ENCODE data around the gene PEAK1. TPM values are rescaled to one million over a fixed set of nuclear protein-coding genes. Genes with fewer than 3 reads are reported as not detected.

The PEAK1 gene
- total RNA-seq, 1 donor = 133 TPM

- DNase-seq (ENCODE audit: insufficient read length, low spot score, missing footprints) = peak; percentile 81
- Histone ChIP-seq H3K4me1 (ENCODE audit: insufficient read depth, low read length) (peaks cover 23% of the 10 kb centered on the region), H3K4me3 (ENCODE audit: insufficient read depth, low read length) (peak overlapping the region; percentile 82), H2AFZ (ENCODE audit: low read length) (peak overlapping the region; percentile 17), H3K4me2 (ENCODE audit: insufficient read depth, low read length) (peak overlapping the region; percentile 87), H3K9me3 (ENCODE audit: low read depth, low read length) (no peaks in the 10 kb centered on the region), H3K79me2 (ENCODE audit: insufficient read depth, low read length) (peaks cover 49% of the 10 kb centered on the region), H3K36me3 (ENCODE audit: insufficient read depth, low read length) (no peaks in the 10 kb centered on the region), H4K20me1 (ENCODE audit: insufficient read depth, low read length) (peaks cover 27% of the 10 kb centered on the region), H3K27me3 (ENCODE audit: insufficient read depth, low read length) (peaks cover 12% of the 10 kb centered on the region), H3K27ac (ENCODE audit: low read depth, low read length) (peak overlapping the region; percentile 46)
- TF ChIP-seq CTCF (IDR thresholded peaks at IDR 0.05; ENCODE audit: extremely low read depth, low read depth, low read length) = no peak
Measured at GRCh38 chr15:77070180-77070494, 349.8 kb downstream of the PEAK1 start.

GRCh38 chr15:77069521-77070121, 350.3 kb downstream of the PEAK1 start:
- Histone ChIP-seq H3K9me3 (ENCODE audit: low read depth, low read length) (no peaks in the 10 kb centered on the region), H4K20me1 (ENCODE audit: insufficient read depth, low read length) (peaks cover 27% of the 10 kb centered on the region), H3K27ac (ENCODE audit: low read depth, low read length) (peak overlapping the region; percentile 46), H3K4me3 (ENCODE audit: insufficient read depth, low read length) (peak overlapping the region; percentile 82), H3K27me3 (ENCODE audit: insufficient read depth, low read length) (peaks cover 10% of the 10 kb centered on the region), H3K4me2 (ENCODE audit: insufficient read depth, low read length) (peak overlapping the region; percentile 87), H3K36me3 (ENCODE audit: insufficient read depth, low read length) (no peaks in the 10 kb centered on the region), H3K4me1 (ENCODE audit: insufficient read depth, low read length) (peaks cover 28% of the 10 kb centered on the region), H3K79me2 (ENCODE audit: insufficient read depth, low read length) (peaks cover 55% of the 10 kb centered on the region), H2AFZ (ENCODE audit: low read length) (no peak overlapping the region)
- peak; percentile 86 for DNase-seq (ENCODE audit: insufficient read length, low spot score, missing footprints)
- TF ChIP-seq CTCF (IDR thresholded peaks at IDR 0.05; ENCODE audit: extremely low read depth, low read depth, low read length) = no peak

GRCh38 chr15:77068633-77069032, 351.3 kb downstream of the PEAK1 start:
- no peak for TF ChIP-seq CTCF (IDR thresholded peaks at IDR 0.05; ENCODE audit: extremely low read depth, low read depth, low read length)
- Histone ChIP-seq H3K27me3 (ENCODE audit: insufficient read depth, low read length) (peaks cover under 1% of the 10 kb centered on the region), H2AFZ (ENCODE audit: low read length) (no peak overlapping the region), H3K4me2 (ENCODE audit: insufficient read depth, low read length) (no peak overlapping the region), H3K27ac (ENCODE audit: low read depth, low read length) (no peak overlapping the region), H3K79me2 (ENCODE audit: insufficient read depth, low read length) (peaks cover 64% of the 10 kb centered on the region), H3K4me1 (ENCODE audit: insufficient read depth, low read length) (peaks cover 34% of the 10 kb centered on the region), H4K20me1 (ENCODE audit: insufficient read depth, low read length) (peaks cover 30% of the 10 kb centered on the region), H3K4me3 (ENCODE audit: insufficient read depth, low read length) (no peak overlapping the region), H3K36me3 (ENCODE audit: insufficient read depth, low read length) (no peaks in the 10 kb centered on the region), H3K9me3 (ENCODE audit: low read depth, low read length) (no peaks in the 10 kb centered on the region)
- DNase-seq (ENCODE audit: insufficient read length, low spot score, missing footprints) = no peak

- H3K4me1 ChIP-seq (ENCODE audit: insufficient read depth, low read length) = peaks cover 34% of the 10 kb centered on the region
- no peak for DNase-seq (ENCODE audit: insufficient read length, low spot score, missing footprints)
- no peak overlapping the region for H3K27ac ChIP-seq (ENCODE audit: low read depth, low read length)
- H3K4me2 ChIP-seq (ENCODE audit: insufficient read depth, low read length) = peak overlapping the region; percentile 2
- no peaks in the 10 kb centered on the region for H3K9me3 ChIP-seq (ENCODE audit: low read depth, low read length)
- no peak for TF ChIP-seq CTCF (IDR thresholded peaks at IDR 0.05; ENCODE audit: extremely low read depth, low read depth, low read length)
- peaks cover 34% of the 10 kb centered on the region for H4K20me1 ChIP-seq (ENCODE audit: insufficient read depth, low read length)
- no peaks in the 10 kb centered on the region for H3K27me3 ChIP-seq (ENCODE audit: insufficient read depth, low read length)
- H3K79me2 ChIP-seq (ENCODE audit: insufficient read depth, low read length) = peaks cover 72% of the 10 kb centered on the region
- H3K36me3 ChIP-seq (ENCODE audit: insufficient read depth, low read length) = no peaks in the 10 kb centered on the region
- no peak overlapping the region for H2AFZ ChIP-seq (ENCODE audit: low read length)
- H3K4me3 ChIP-seq (ENCODE audit: insufficient read depth, low read length) = no peak overlapping the region
Measured at GRCh38 chr15:77067691-77068367, 352.1 kb downstream of the PEAK1 start.

All from osteoblast (primary cell).